Right lobe of liver (tissue), 4 donors: ENCODE results near the gene IGF1R.

ENCODE experiments used
- CTCF ChIP-seq, 4 donors: fragments of 200-600 bp in 3 of 4; fragments of 450-650 bp in 1 of 4; IDR thresholded peaks; one replicate each; pipeline versions ENCODE4 v1.5.1 to v1.8.0; 2016 to 2022; ENCODE audit warnings: antibody characterized with exemption in 4 of 4, mild to moderate bottlenecking in 2 of 4
- POLR2A ChIP-seq: fragments of 450-650 bp; IDR thresholded peaks from one replicate; pipeline ENCODE4 v1.6.1; 2017; ENCODE audit warnings: antibody characterized with exemption, mild to moderate bottlenecking
- donor health status: DM: no; HTN: no; CAD: no.
- donor health status: DM: no; HTN: no; CAD: no.
- donor health status: DM: no; HTN: yes; CAD: no.

GRCh38 chr15:98666441-98666840 lies 18.1 kb downstream of the IGF1R start:
- TF ChIP-seq CTCF (IDR thresholded peaks at IDR 0.05): no peak
- no peak for TF ChIP-seq POLR2A
